ENCODE results near the gene MPDZ.

MPDZ gene

GRCh38 chr9:13131991-13132390, 147.5 kb downstream of the MPDZ start:
- no peak for DNase-seq

GRCh38 chr9:13131416-13131815, 148.1 kb downstream of the MPDZ start:
- DNase-seq, result no peak

- no peak for DNase-seq
Observed at GRCh38 chr9:13128266-13128860, 151.1 kb downstream of the MPDZ start.

GRCh38 chr9:13127131-13127530, 152.4 kb downstream of the MPDZ start:
- no peak for DNase-seq

GRCh38 chr9:13125261-13125660, 154.2 kb downstream of the MPDZ start:
- DNase-seq, result no peak

- no peak for DNase-seq
Observed at GRCh38 chr9:13122756-13123369, 156.6 kb downstream of the MPDZ start.

GRCh38 chr9:13118313-13118712, 161.2 kb downstream of the MPDZ start:
- no peak for DNase-seq

- no peak for DNase-seq
Observed at GRCh38 chr9:13116292-13116691, 163.2 kb downstream of the MPDZ start.

- peak; percentile 82 for DNase-seq
Observed at GRCh38 chr9:13113751-13114150, 165.7 kb downstream of the MPDZ start.

- peak; percentile 94 for DNase-seq
Observed at GRCh38 chr9:13113216-13113615, 166.3 kb downstream of the MPDZ start.

- DNase-seq, result no peak
Observed at GRCh38 chr9:13111778-13112177, 167.7 kb downstream of the MPDZ start.

GRCh38 chr9:13110766-13111417, 168.6 kb downstream of the MPDZ start:
- peak; percentile 89 for DNase-seq

- no peak for DNase-seq
Observed at GRCh38 chr9:13109781-13110180, 169.7 kb downstream of the MPDZ start.

GRCh38 chr9:13107008-13107407, 172.5 kb downstream of the MPDZ start:
- DNase-seq, result no peak

- no peak for DNase-seq
Observed at GRCh38 chr9:13100914-13101572, 178.4 kb downstream of the MPDZ start.

GRCh38 chr9:13095056-13095455, 184.4 kb downstream of the MPDZ start:
- no peak for DNase-seq

- DNase-seq, result no peak
Observed at GRCh38 chr9:13090628-13091027, 188.9 kb downstream of the MPDZ start.

- no peak for DNase-seq
Observed at GRCh38 chr9:13089666-13090065, 189.8 kb downstream of the MPDZ start.

GRCh38 chr9:13088720-13089427, 190.6 kb downstream of the MPDZ start:
- DNase-seq, result peak; percentile 52

GRCh38 chr9:13083963-13084528, 195.4 kb downstream of the MPDZ start:
- no peak for DNase-seq

- no peak for DNase-seq
Observed at GRCh38 chr9:13083366-13083765, 196.1 kb downstream of the MPDZ start.

- no peak for DNase-seq
Observed at GRCh38 chr9:13082796-13083195, 196.7 kb downstream of the MPDZ start.

GRCh38 chr9:13078164-13078563, 201.3 kb downstream of the MPDZ start:
- no peak for DNase-seq

Measured in NCI-H446 treated with DMSO at 0.1 percent for 48 hours (cell line).